HG02798 (cell line): Measurements from ENCODE around the gene B3GALNT1.

ENCODE experiments used
- ATAC-seq: cut with Tn5 transposase; IDR thresholded peaks from one replicate; pipeline ENCODE4 v1.9.1; 2021; ENCODE audit warnings: mild to moderate bottlenecking; ENCODE audit not compliant: unreplicated experiment, poor library complexity

Gene B3GALNT1

GRCh38 chr3:161082063-161082462, 23.1 kb downstream of the B3GALNT1 start:
- peak; percentile 24 for ATAC-seq

- peak; percentile 80 for ATAC-seq
Measured at GRCh38 chr3:161081633-161082032, 23.5 kb downstream of the B3GALNT1 start.

GRCh38 chr3:161073181-161073580, 32.0 kb downstream of the B3GALNT1 start:
- ATAC-seq = no peak

- ATAC-seq = no peak
Measured at GRCh38 chr3:161072751-161073150, 32.4 kb downstream of the B3GALNT1 start.

- no peak for ATAC-seq
Measured at GRCh38 chr3:161072211-161072621, 32.9 kb downstream of the B3GALNT1 start.

- no peak for ATAC-seq
Measured at GRCh38 chr3:161070980-161071663, 34.0 kb downstream of the B3GALNT1 start.

GRCh38 chr3:161070252-161070930, 34.8 kb downstream of the B3GALNT1 start:
- ATAC-seq = no peak

GRCh38 chr3:161069511-161070251, 35.5 kb downstream of the B3GALNT1 start:
- peak; percentile 91 for ATAC-seq

GRCh38 chr3:161067335-161067734, 37.8 kb downstream of the B3GALNT1 start:
- ATAC-seq = no peak

GRCh38 chr3:161066930-161067329, 38.2 kb downstream of the B3GALNT1 start:
- ATAC-seq = no peak

GRCh38 chr3:161064413-161064812, 40.7 kb downstream of the B3GALNT1 start:
- ATAC-seq = no peak

- ATAC-seq = no peak
Measured at GRCh38 chr3:161054860-161055604, 50.1 kb downstream of the B3GALNT1 start.

GRCh38 chr3:161051856-161052255, 53.3 kb downstream of the B3GALNT1 start:
- no peak for ATAC-seq

- ATAC-seq = peak; percentile 50
Measured at GRCh38 chr3:161050935-161051334, 54.2 kb downstream of the B3GALNT1 start.

GRCh38 chr3:161049683-161050248, 55.4 kb downstream of the B3GALNT1 start:
- no peak for ATAC-seq

GRCh38 chr3:161043336-161044035, 61.7 kb downstream of the B3GALNT1 start:
- peak; percentile 88 for ATAC-seq

GRCh38 chr3:161042023-161042501, 63.1 kb downstream of the B3GALNT1 start:
- peak; percentile 42 for ATAC-seq

GRCh38 chr3:161038725-161039124, 66.4 kb downstream of the B3GALNT1 start:
- ATAC-seq = no peak

- ATAC-seq = no peak
Measured at GRCh38 chr3:161035711-161036110, 69.4 kb downstream of the B3GALNT1 start.
